PFSK-1 (cell line): ENCODE results near the gene LMO2.

ENCODE experiments used
- FOXP2 ChIP-seq: optimal IDR thresholded peaks from 2 replicates; pipeline ENCODE3; 2011; ENCODE audit warnings: borderline replicate concordance, control low read depth, inconsistent platforms; ENCODE audit not compliant: insufficient read depth; ENCODE audit errors: extremely low read length, extremely low read depth
- POLR2AphosphoS5 ChIP-seq: IDR thresholded peaks from 2 replicates; pipeline ENCODE4 v1.6.1; 2012; ENCODE audit warnings: low read depth, mild to moderate bottlenecking, control low read depth, low read length, moderate library complexity
- SIN3A ChIP-seq: IDR thresholded peaks from 2 replicates; pipeline ENCODE4 v1.6.1; 2012; ENCODE audit warnings: mild to moderate bottlenecking, low read length, moderate library complexity, borderline replicate concordance; ENCODE audit not compliant: insufficient read depth
- TF ChIP-seq, protein P1 (sequence below), 2 experiments: IDR thresholded peaks; 2 replicates each; pipeline versions ENCODE4 v1.6.1 to v1.8.0; 2011 to 2012; ENCODE audit warnings: low read depth in 2 of 2, low read length in 2 of 2, control low read depth in 1 of 2, inconsistent platforms in 1 of 2, mild to moderate bottlenecking in 1 of 2, moderate library complexity in 1 of 2; ENCODE audit not compliant: insufficient read depth in 1 of 2

DNA sequence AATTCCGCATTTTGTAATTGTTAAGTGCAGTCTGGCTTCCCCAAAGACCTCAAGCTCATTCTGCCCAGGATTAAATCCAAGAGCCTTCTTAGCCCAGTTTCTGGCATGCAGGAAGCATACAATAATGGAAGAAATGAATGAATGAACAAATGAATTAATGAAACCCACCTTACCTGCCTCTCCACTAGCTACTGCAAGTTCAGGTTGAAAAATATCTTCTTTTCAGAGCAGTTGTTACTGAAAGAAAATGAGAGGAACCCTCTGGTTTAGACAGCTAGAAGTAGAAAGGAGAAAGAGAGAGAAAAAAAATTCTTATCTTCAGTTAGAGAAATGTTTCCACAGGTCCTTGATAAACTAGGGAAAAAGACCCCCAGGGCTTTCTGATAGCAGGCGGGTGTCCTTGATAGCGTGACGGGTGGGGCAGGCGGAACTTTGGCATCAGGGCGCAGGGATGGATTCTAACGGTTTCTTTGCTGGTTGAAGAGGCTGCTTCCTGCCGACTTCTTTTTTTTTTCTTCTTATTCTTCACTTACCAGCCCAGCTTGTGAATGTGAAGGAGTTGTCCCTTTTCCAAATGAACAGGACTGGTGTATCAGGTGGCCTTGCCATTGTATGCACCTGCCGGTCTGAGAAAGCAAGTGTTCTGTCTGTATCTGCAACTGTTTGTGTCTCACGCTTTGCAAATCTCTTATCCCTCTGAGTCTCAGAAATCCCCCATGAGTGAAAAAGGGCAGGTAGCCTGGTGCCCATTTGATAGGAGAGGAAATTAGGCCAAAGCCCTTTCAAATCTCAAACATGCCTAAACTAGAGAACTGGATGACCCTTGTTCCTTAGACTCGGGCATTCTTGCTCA lies 10.0 kb downstream of the LMO2 start:
- TF ChIP-seq POLR2AphosphoS5 (no peak), SIN3A (no peak), FOXP2 (no peak)
- TF ChIP-seq, protein P1, sequence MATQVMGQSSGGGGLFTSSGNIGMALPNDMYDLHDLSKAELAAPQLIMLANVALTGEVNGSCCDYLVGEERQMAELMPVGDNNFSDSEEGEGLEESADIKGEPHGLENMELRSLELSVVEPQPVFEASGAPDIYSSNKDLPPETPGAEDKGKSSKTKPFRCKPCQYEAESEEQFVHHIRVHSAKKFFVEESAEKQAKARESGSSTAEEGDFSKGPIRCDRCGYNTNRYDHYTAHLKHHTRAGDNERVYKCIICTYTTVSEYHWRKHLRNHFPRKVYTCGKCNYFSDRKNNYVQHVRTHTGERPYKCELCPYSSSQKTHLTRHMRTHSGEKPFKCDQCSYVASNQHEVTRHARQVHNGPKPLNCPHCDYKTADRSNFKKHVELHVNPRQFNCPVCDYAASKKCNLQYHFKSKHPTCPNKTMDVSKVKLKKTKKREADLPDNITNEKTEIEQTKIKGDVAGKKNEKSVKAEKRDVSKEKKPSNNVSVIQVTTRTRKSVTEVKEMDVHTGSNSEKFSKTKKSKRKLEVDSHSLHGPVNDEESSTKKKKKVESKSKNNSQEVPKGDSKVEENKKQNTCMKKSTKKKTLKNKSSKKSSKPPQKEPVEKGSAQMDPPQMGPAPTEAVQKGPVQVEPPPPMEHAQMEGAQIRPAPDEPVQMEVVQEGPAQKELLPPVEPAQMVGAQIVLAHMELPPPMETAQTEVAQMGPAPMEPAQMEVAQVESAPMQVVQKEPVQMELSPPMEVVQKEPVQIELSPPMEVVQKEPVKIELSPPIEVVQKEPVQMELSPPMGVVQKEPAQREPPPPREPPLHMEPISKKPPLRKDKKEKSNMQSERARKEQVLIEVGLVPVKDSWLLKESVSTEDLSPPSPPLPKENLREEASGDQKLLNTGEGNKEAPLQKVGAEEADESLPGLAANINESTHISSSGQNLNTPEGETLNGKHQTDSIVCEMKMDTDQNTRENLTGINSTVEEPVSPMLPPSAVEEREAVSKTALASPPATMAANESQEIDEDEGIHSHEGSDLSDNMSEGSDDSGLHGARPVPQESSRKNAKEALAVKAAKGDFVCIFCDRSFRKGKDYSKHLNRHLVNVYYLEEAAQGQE (IDR thresholded peaks at IDR 0.05; ENCODE audit: insufficient read depth in 1 of 2, low read depth in 2 of 2, low read length in 2 of 2): no peak
